A673 (cell line): ENCODE results near the gene CHCHD3. TPM values are rescaled to one million over a fixed set of nuclear protein-coding genes. Genes with fewer than 3 reads are reported as not detected.

Source experiments
- BruUV-seq: library from RNA; stranded (reverse); fragments of 400-500 nt; replicated peaks from 2 replicates; lab custom pipeline; 2021; lab: Mats Ljungman, UMichigan
- CTCF ChIA-PET: fragments of 300-600 bp; sonication (Branson Sonifier 250); formaldehyde crosslinking; loops from one replicate; lab custom pipeline; 2022; ENCODE audit warnings: antibody characterized with exemption; lab: Charles Lee
- POLR2A ChIA-PET: fragments of 300-600 bp; sonication (Branson Sonifier 250); formaldehyde crosslinking; loops from one replicate; lab custom pipeline; 2022; ENCODE audit warnings: antibody characterized with exemption; ENCODE audit not compliant: low non-redundant PET; lab: Charles Lee
- DNase-seq: peaks from one replicate; pipeline ENCODE4 v3.0.0-alpha.2; 2015; ENCODE audit warnings: low spot score
- H3K27ac ChIP-seq: fragments of 200-600 bp; sonication (generic); 2 replicates; pipeline ENCODE4 v1.5.1; 2016; ENCODE audit warnings: mixed run types, low read depth, mild to moderate bottlenecking, mixed read lengths, antibody characterized with exemption, low read length; ENCODE audit not compliant: poor library complexity, severe bottlenecking
- H3K27me3 ChIP-seq: fragments of 200-600 bp; sonication (generic); replicated peaks from 2 replicates; pipeline ENCODE4 v1.6.1; 2017; ENCODE audit warnings: mixed run types, low read depth, mild to moderate bottlenecking, mixed read lengths, antibody characterized with exemption, low read length; ENCODE audit not compliant: insufficient read depth, poor library complexity
- H3K36me3 ChIP-seq: fragments of 200-600 bp; sonication (generic); 2 replicates; pipeline ENCODE4 v1.6.1; 2016; ENCODE audit warnings: mixed run types, mild to moderate bottlenecking, mixed read lengths, antibody characterized with exemption, low read length; ENCODE audit not compliant: insufficient read depth, poor library complexity, severe bottlenecking
- H3K4me1 ChIP-seq: fragments of 200-600 bp; sonication (generic); 2 replicates; pipeline ENCODE4 v1.6.1; 2017; ENCODE audit warnings: mixed run types, mild to moderate bottlenecking, mixed read lengths, antibody characterized with exemption, low read length; ENCODE audit not compliant: insufficient read depth, poor library complexity, severe bottlenecking
- H3K4me3 ChIP-seq: fragments of 200-600 bp; sonication (generic); 2 replicates; pipeline ENCODE4 v1.5.1; 2016; ENCODE audit warnings: low read depth, mixed run types, mild to moderate bottlenecking, mixed read lengths, low read length; ENCODE audit not compliant: poor library complexity, severe bottlenecking
- H3K9me3 ChIP-seq: fragments of 200-600 bp; sonication (generic); 2 replicates; pipeline ENCODE4 v1.6.1; 2016; ENCODE audit warnings: mixed run types, low read depth, mild to moderate bottlenecking, mixed read lengths, antibody characterized with exemption, low read length; ENCODE audit not compliant: poor library complexity, severe bottlenecking
- CTCF ChIP-seq: fragments of 300-800, 200-600 bp; sonication (generic); conservative IDR thresholded peaks from 2 replicates; pipeline ENCODE4 v1.5.1; 2017; ENCODE audit warnings: low read depth, mild to moderate bottlenecking, antibody characterized with exemption, low read length, moderate library complexity, mixed read lengths
- EZH2 ChIP-seq: fragments of 200-600 bp; sonication (generic); IDR thresholded peaks from 2 replicates; pipeline ENCODE4 v1.6.1; 2017; ENCODE audit warnings: borderline replicate concordance, low read depth, mild to moderate bottlenecking, mixed read lengths, antibody characterized with exemption, low read length; ENCODE audit not compliant: poor library complexity, severe bottlenecking
- intact Hi-C: fragments of 100-400 bp; cut with micrococcal nuclease; formaldehyde crosslinking; loops from one replicate; pipeline ENCODE4 v1.10.0; 2022; ENCODE audit not compliant: unreplicated experiment
- total RNA-seq: library from RNA; stranded (reverse); gene quantifications from 2 replicates; pipeline ENCODE4 v1.2.3, GENCODE V29; 2021

The CHCHD3 gene
- total RNA-seq, 1 experiment from 2014 or later, result 128 TPM

GRCh38 chr7:132944774-132945173 is 137.1 kb downstream of the CHCHD3 start:
- Histone ChIP-seq H3K4me1 (peaks cover 7% of the 10 kb centered on the region), H3K4me3 (no peak overlapping the region), H3K27ac (no peak overlapping the region), H3K9me3 (no peaks in the 10 kb centered on the region), H3K36me3 (no peaks in the 10 kb centered on the region), H3K27me3 (no peaks in the 10 kb centered on the region)
- BruUV-seq, result no TSS peak
- ChIA-PET POLR2A (no interaction called here), CTCF (no interaction called here)
- DNase-seq, result no peak
- intact Hi-C loops, result no loop called here
- TF ChIP-seq CTCF, result no peak

DNA sequence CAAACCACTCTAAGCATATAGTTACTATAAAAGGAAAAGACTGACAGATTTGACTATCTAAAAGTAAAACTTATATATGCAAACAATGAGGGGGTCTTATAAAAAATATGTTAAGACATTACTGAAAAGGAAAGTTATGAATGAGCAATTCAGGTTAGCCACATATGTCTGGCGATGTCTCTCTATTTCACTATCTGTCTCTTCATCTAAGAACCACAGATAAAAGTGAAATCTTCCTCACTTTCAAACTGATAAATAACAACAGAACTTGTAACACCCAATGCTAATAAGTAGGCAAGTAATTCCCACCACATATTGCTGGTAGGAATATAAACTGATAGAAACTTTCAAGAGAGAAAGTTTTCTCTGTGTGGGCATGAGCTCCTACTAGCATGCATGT is 138.2 kb downstream of the CHCHD3 start:
- ChIA-PET POLR2A (no interaction called here), CTCF (no interaction called here)
- intact Hi-C loops, result no loop called here
- Histone ChIP-seq H3K4me3 (no peak overlapping the region), H3K27me3 (no peaks in the 10 kb centered on the region), H3K27ac (no peak overlapping the region), H3K9me3 (no peaks in the 10 kb centered on the region), H3K36me3 (no peaks in the 10 kb centered on the region), H3K4me1 (peaks cover 7% of the 10 kb centered on the region)
- BruUV-seq, result no TSS peak
- TF ChIP-seq CTCF, result no peak
- no peak for TF ChIP-seq EZH2
- DNase-seq, result no peak

- ChIA-PET POLR2A (no interaction called here), CTCF (no interaction called here)
- no peaks in the 10 kb centered on the region for H3K9me3 ChIP-seq
- no peak for DNase-seq
- BruUV-seq, result no TSS peak
- no peak overlapping the region for H3K4me3 ChIP-seq
- H3K27ac ChIP-seq, result no peak overlapping the region
- no peaks in the 10 kb centered on the region for H3K36me3 ChIP-seq
- TF ChIP-seq CTCF (no peak), EZH2 (no peak)
- intact Hi-C loops, result no loop called here
- H3K27me3 ChIP-seq, result no peaks in the 10 kb centered on the region
- H3K4me1 ChIP-seq, result peaks cover 7% of the 10 kb centered on the region
These were observed 139.2 kb downstream of the CHCHD3 start for GRCh38 chr7:132942701-132943100.
